Measurements from ENCODE around the gene MRTFB. TPM values are rescaled to one million over a fixed set of nuclear protein-coding genes. Genes with fewer than 3 reads are reported as not detected.

Gene MRTFB
- total and polyA plus RNA-seq, 3 donors from 2014 or later, result 41.4 to 140 (median 91.4) TPM

DNA sequence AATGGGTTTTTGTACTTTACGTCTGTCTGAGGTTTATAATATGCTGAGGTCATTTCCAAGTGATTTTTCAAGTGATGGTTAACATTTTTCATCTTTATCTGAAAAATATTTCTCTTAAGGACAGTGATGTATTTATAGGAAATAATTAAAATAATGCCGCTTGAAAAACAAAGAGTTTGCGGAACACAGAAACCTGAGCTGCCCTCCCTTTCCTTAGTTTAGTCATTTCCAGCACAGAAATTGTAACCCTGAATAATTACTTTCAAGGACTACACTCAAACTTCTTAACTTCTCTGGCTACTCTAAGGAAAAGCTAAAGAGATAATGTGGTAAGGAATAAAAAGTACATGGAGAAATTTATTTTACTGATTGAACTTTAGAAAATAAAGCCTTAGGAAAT, 54.6 kb downstream of the MRTFB start:
- intact Hi-C loops (cut with DNase I; ENCODE audit: low total_unique reads), result no loop called here
- peaks cover 14% of the 10 kb centered on the region for H3K4me1 ChIP-seq
- TF ChIP-seq, protein P1, sequence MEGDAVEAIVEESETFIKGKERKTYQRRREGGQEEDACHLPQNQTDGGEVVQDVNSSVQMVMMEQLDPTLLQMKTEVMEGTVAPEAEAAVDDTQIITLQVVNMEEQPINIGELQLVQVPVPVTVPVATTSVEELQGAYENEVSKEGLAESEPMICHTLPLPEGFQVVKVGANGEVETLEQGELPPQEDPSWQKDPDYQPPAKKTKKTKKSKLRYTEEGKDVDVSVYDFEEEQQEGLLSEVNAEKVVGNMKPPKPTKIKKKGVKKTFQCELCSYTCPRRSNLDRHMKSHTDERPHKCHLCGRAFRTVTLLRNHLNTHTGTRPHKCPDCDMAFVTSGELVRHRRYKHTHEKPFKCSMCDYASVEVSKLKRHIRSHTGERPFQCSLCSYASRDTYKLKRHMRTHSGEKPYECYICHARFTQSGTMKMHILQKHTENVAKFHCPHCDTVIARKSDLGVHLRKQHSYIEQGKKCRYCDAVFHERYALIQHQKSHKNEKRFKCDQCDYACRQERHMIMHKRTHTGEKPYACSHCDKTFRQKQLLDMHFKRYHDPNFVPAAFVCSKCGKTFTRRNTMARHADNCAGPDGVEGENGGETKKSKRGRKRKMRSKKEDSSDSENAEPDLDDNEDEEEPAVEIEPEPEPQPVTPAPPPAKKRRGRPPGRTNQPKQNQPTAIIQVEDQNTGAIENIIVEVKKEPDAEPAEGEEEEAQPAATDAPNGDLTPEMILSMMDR (IDR thresholded peaks at IDR 0.05), result no peak
- TF ChIP-seq POLR2A (IDR thresholded peaks at IDR 0.05), result no peak
- H3K9me3 ChIP-seq, result no peaks in the 10 kb centered on the region
- no peak overlapping the region for H3K4me3 ChIP-seq
- peak overlapping the region in 1 of 2 donors; percentile 7 for H3K27ac ChIP-seq
- DNase-seq, result no peak
- no peaks in the 10 kb centered on the region for H3K27me3 ChIP-seq
- H3K36me3 ChIP-seq (ENCODE audit: low read depth, missing control alignments), result no peaks in the 10 kb centered on the region
- 31 to 39% methylated on average over 3 of the region's 3 CpGs for WGBS, 2 donors

DNA sequence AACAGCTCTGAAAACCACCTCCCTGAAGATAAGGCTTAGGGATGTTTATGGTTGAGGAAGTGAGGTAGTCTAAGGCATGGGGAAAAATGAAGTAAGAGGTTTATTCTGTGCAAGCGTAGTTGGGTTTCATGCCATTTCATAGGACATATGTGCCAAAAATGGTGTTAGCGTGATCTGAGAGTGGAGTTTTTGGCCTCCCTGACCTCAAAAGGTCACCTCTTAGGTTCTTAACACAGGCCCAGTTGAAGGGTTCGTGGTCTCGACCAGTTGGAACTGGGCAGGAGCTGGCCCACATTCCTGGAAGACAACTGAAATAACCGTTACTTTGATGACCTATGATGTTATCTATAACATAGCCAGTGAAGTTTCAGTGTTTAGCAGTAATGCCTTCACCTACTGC, 57.0 kb downstream of the MRTFB start:
- Histone ChIP-seq H3K27ac (no peak overlapping the region), H3K36me3 (ENCODE audit: low read depth, missing control alignments) (no peaks in the 10 kb centered on the region), H3K4me1 (peaks cover 14% of the 10 kb centered on the region), H3K4me3 (no peak overlapping the region), H3K27me3 (no peaks in the 10 kb centered on the region), H3K9me3 (no peaks in the 10 kb centered on the region)
- 90 to 93% methylated on average over 5 of the region's 5 CpGs for WGBS, 2 donors
- intact Hi-C loops (cut with DNase I; ENCODE audit: low total_unique reads), result no loop called here
- DNase-seq, result no peak
- TF ChIP-seq, protein P1 (IDR thresholded peaks at IDR 0.05), result no peak
- TF ChIP-seq POLR2A (IDR thresholded peaks at IDR 0.05), result no peak

DNA sequence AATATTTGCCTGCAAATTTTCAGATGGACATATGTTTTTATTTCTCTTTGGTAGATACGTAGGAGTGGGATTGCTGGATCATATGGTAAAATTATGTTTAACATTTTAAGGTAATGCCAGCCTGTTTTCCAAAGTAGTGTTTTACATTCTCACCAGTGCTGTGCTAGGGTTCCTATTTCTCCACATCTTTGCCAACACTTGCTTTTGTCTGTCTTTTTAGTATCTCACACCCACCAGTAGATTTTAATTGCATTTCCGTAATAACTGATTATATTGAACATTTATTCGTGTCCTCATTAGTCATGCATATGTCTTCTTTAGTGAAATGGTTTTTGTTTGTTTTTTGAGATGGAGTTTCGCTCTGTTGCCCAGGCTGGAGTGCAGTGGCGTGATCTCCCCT, 58.4 kb downstream of the MRTFB start:
- no peaks in the 10 kb centered on the region for H3K9me3 ChIP-seq
- no peak for TF ChIP-seq POLR2A (IDR thresholded peaks at IDR 0.05)
- TF ChIP-seq, protein P1 (IDR thresholded peaks at IDR 0.05), result no peak
- intact Hi-C loops (cut with DNase I; ENCODE audit: low total_unique reads), result no loop called here
- H3K27ac ChIP-seq, result no peak overlapping the region
- no peak overlapping the region for H3K4me3 ChIP-seq
- peaks cover 14% of the 10 kb centered on the region for H3K4me1 ChIP-seq
- H3K27me3 ChIP-seq, result no peaks in the 10 kb centered on the region
- 97 to 98% methylated on average over 5 of the region's 5 CpGs for WGBS, 2 donors
- no peaks in the 10 kb centered on the region for H3K36me3 ChIP-seq (ENCODE audit: low read depth, missing control alignments)
- DNase-seq, result no peak

DNA sequence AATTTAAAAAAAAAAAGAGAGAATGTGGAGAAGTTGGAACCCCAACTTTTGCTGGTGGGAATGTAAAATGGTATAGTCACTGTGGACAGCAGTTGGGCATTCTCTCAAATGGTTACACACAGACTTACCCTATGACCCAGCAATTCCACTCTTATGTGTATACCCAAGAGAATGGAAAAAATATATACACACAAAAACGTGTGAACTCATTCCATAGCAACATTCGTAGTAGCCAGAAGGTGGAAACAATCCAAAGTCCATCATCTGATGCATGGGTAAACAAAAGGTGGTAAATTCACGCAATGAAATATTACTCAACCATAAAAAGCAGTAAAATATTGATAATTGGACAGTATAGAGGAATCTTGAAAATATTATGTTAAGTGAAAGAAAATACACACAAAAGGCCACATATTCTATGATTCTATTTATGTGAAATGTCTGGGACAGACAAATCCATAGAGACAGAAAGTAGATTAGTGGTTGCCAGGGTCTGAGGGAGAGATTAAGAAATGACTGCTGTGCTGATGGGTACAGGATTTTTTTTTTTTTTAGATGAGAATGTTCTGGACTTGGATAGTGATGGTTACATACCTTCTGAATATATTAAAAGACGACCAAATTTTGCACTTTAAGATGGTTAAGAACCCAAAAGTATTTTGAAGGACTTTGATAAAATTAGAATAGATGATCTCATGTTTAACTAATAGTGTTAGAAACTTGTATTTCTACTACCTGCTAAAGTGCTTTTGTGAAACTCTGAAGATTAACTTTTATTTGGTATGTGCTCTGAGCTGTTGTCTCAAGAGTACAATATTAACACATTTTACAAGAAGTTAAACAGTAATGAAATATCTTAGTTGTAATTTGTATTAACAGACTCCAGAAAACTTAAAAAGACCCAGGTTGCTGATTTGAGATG, 60.9 kb downstream of the MRTFB start:
- intact Hi-C loops (cut with DNase I; ENCODE audit: low total_unique reads), result no loop called here
- Histone ChIP-seq H3K36me3 (ENCODE audit: low read depth, missing control alignments) (no peaks in the 10 kb centered on the region), H3K9me3 (no peaks in the 10 kb centered on the region), H3K27me3 (no peaks in the 10 kb centered on the region), H3K27ac (no peak overlapping the region), H3K4me1 (no peaks in the 10 kb centered on the region), H3K4me3 (no peak overlapping the region)
- no peak for TF ChIP-seq POLR2A (IDR thresholded peaks at IDR 0.05)
- TF ChIP-seq, protein P1 (IDR thresholded peaks at IDR 0.05), result no peak
- no peak for DNase-seq
- 73 to 89% methylated on average over 4 of the region's 4 CpGs for WGBS, 2 donors

DNA sequence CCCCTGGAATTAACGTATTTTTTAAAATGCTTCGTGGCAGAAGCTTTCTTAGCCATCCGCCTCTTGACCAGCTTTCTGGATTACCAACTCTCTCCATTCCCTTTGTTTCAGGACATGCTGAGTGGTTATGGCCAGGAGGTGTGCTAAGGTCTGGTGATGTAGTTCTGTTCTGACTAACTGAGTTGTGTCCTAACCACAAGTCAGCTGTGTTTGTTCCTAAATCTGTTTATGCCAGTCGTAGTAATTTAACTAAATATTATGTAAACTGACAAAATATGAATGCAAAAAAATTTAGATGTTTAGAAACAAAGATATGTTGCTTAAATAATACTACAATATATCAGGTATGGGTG, 61.6 kb downstream of the MRTFB start:
- H3K36me3 ChIP-seq (ENCODE audit: low read depth, missing control alignments), result no peaks in the 10 kb centered on the region
- H3K9me3 ChIP-seq, result no peaks in the 10 kb centered on the region
- no peak overlapping the region for H3K4me3 ChIP-seq
- 78 to 93% methylated on average over 4 of the region's 4 CpGs for WGBS, 2 donors
- intact Hi-C loops (cut with DNase I; ENCODE audit: low total_unique reads), result no loop called here
- no peak overlapping the region for H3K27ac ChIP-seq
- H3K27me3 ChIP-seq, result no peaks in the 10 kb centered on the region
- no peak for DNase-seq
- no peak for TF ChIP-seq POLR2A (IDR thresholded peaks at IDR 0.05)
- TF ChIP-seq, protein P1 (IDR thresholded peaks at IDR 0.05), result no peak
- no peaks in the 10 kb centered on the region for H3K4me1 ChIP-seq

Data from testis (tissue), 3 donors.